ENCODE results near the gene TRIP11. TPM values are rescaled to one million over a fixed set of nuclear protein-coding genes. Genes with fewer than 3 reads are reported as not detected.

Gene TRIP11
- polyA plus RNA-seq, 1 donor from 2014 or later: 8.8 TPM

DNA sequence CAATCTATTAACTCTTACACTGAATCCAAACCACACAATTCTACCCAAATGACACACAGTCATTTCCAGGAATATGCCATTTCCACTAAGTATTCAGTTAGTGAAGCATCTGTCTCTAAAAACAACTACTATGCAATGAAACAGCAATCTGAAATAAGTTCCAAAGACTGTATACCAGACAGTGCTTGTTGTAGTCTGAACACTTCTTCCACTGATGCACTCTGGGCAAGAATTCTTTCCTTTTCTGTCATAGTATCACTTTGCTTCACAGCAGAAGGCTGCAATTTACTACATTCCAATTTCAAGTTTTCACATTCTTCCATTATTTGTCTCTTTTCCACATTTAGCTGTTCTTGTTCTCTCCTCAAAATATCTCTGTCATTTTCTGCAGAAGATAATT is 25.8 kb downstream of the TRIP11 start:
- Histone ChIP-seq H3K27me3 (ENCODE audit: insufficient read depth, low read depth, low read length) (no peaks in the 10 kb centered on the region), H3K36me3 (ENCODE audit: insufficient read depth, low read length) (no peaks in the 10 kb centered on the region), H3K9ac (ENCODE audit: low read length) (no peak overlapping the region), H3K79me2 (replicated peaks; ENCODE audit: insufficient read depth, low read length) (no peaks in the 10 kb centered on the region), H4K20me1 (ENCODE audit: insufficient read depth) (no peaks in the 10 kb centered on the region), H3K4me3 (ENCODE audit: low read length) (no peak overlapping the region), H2AFZ (ENCODE audit: low read depth, low read length) (no peak overlapping the region), H3K9me2 (ENCODE audit: insufficient read depth, low read length) (no peaks in the 10 kb centered on the region), H3K9me3 (ENCODE audit: low read length) (no peaks in the 10 kb centered on the region), H3F3A (ENCODE audit: insufficient read depth, low read length, poor library complexity, severe bottlenecking) (no peaks in the 10 kb centered on the region), H3K4me2 (ENCODE audit: low read length) (no peak overlapping the region), H3K27ac (ENCODE audit: low read length) (no peak overlapping the region)
- no peak for TF ChIP-seq EP300 (conservative IDR thresholded peaks at IDR 0.05; ENCODE audit: poor library complexity, severe bottlenecking)
- no peak for TF ChIP-seq POLR2AphosphoS5 (IDR thresholded peaks at IDR 0.05)
- no peak for TF ChIP-seq EZH2 (IDR thresholded peaks at IDR 0.05; ENCODE audit: borderline replicate concordance, insufficient read depth, low read length, poor library complexity, severe bottlenecking)
- TF ChIP-seq SMC3 (conservative IDR thresholded peaks at IDR 0.05; ENCODE audit: poor library complexity): no peak

DNA sequence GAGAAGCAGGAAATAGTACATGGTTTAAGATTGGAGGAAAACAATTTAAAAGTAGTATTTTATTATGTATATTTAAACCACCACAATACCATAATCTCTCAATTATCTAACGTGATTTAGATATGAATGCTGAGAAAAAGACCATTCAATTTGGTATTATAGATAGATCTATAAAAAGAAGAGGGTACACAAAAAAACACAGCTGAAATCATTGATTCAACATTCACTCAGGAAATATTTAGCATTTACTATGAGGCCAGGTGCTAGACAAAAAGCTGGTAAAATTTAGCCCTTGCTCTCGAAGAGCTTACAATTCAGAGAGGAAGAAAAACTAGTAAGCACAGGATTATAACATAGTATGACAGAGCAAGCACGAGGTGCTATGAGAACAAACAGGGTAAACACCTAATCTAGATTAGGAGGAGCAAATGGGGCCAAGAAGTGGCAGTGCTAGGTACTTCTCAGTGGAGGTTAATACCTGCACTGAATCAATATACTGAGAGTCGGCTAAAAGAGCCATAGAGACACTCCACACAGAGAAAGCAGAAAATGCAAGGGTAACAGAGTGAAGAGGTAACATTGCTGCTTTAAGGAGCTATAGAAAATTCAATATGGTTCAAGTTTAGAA is 27.6 kb downstream of the TRIP11 start:
- Histone ChIP-seq H3F3A (ENCODE audit: insufficient read depth, low read length, poor library complexity, severe bottlenecking) (no peaks in the 10 kb centered on the region), H3K79me2 (replicated peaks; ENCODE audit: insufficient read depth, low read length) (no peaks in the 10 kb centered on the region), H3K9ac (ENCODE audit: low read length) (no peak overlapping the region), H3K36me3 (ENCODE audit: insufficient read depth, low read length) (no peaks in the 10 kb centered on the region), H3K4me3 (ENCODE audit: low read length) (no peak overlapping the region), H2AFZ (ENCODE audit: low read depth, low read length) (no peak overlapping the region), H3K4me2 (ENCODE audit: low read length) (no peak overlapping the region), H3K9me3 (ENCODE audit: low read length) (no peaks in the 10 kb centered on the region), H4K20me1 (ENCODE audit: insufficient read depth) (no peaks in the 10 kb centered on the region), H3K27ac (ENCODE audit: low read length) (no peak overlapping the region), H3K27me3 (ENCODE audit: insufficient read depth, low read depth, low read length) (no peaks in the 10 kb centered on the region), H3K9me2 (ENCODE audit: insufficient read depth, low read length) (no peaks in the 10 kb centered on the region)
- TF ChIP-seq, protein P1, sequence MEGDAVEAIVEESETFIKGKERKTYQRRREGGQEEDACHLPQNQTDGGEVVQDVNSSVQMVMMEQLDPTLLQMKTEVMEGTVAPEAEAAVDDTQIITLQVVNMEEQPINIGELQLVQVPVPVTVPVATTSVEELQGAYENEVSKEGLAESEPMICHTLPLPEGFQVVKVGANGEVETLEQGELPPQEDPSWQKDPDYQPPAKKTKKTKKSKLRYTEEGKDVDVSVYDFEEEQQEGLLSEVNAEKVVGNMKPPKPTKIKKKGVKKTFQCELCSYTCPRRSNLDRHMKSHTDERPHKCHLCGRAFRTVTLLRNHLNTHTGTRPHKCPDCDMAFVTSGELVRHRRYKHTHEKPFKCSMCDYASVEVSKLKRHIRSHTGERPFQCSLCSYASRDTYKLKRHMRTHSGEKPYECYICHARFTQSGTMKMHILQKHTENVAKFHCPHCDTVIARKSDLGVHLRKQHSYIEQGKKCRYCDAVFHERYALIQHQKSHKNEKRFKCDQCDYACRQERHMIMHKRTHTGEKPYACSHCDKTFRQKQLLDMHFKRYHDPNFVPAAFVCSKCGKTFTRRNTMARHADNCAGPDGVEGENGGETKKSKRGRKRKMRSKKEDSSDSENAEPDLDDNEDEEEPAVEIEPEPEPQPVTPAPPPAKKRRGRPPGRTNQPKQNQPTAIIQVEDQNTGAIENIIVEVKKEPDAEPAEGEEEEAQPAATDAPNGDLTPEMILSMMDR (IDR thresholded peaks at IDR 0.05; ENCODE audit: poor library complexity, severe bottlenecking): no peak
- TF ChIP-seq, protein P2, sequence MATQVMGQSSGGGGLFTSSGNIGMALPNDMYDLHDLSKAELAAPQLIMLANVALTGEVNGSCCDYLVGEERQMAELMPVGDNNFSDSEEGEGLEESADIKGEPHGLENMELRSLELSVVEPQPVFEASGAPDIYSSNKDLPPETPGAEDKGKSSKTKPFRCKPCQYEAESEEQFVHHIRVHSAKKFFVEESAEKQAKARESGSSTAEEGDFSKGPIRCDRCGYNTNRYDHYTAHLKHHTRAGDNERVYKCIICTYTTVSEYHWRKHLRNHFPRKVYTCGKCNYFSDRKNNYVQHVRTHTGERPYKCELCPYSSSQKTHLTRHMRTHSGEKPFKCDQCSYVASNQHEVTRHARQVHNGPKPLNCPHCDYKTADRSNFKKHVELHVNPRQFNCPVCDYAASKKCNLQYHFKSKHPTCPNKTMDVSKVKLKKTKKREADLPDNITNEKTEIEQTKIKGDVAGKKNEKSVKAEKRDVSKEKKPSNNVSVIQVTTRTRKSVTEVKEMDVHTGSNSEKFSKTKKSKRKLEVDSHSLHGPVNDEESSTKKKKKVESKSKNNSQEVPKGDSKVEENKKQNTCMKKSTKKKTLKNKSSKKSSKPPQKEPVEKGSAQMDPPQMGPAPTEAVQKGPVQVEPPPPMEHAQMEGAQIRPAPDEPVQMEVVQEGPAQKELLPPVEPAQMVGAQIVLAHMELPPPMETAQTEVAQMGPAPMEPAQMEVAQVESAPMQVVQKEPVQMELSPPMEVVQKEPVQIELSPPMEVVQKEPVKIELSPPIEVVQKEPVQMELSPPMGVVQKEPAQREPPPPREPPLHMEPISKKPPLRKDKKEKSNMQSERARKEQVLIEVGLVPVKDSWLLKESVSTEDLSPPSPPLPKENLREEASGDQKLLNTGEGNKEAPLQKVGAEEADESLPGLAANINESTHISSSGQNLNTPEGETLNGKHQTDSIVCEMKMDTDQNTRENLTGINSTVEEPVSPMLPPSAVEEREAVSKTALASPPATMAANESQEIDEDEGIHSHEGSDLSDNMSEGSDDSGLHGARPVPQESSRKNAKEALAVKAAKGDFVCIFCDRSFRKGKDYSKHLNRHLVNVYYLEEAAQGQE (IDR thresholded peaks at IDR 0.05; ENCODE audit: borderline replicate concordance): no peak
- TF ChIP-seq EP300 (conservative IDR thresholded peaks at IDR 0.05; ENCODE audit: poor library complexity, severe bottlenecking) (no peak), EZH2 (IDR thresholded peaks at IDR 0.05; ENCODE audit: borderline replicate concordance, insufficient read depth, low read length, poor library complexity, severe bottlenecking) (no peak), TAF1 (IDR thresholded peaks at IDR 0.05; ENCODE audit: low read depth) (no peak), POLR2AphosphoS5 (IDR thresholded peaks at IDR 0.05) (no peak)

DNA sequence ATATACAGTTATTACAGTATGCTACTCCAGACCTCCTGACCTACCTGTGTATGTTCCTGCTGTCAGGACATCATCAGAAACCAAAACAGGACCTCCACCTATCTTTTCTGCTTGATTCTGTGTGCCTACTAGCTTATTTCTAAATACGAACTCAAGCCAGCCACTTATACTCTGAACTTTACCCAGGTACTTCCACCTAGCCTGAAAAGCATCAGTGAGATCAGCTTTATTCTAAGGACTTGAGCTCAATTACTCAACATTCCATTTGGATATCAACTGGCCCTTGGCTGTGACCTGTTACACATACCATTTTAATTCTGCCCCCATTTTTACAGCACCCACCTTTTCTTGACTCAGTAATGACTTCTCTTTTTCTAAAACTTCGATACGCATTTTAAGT is 29.2 kb downstream of the TRIP11 start:
- Histone ChIP-seq H3K27ac (ENCODE audit: low read length) (no peak overlapping the region), H3K27me3 (ENCODE audit: insufficient read depth, low read depth, low read length) (no peaks in the 10 kb centered on the region), H3K4me3 (ENCODE audit: low read length) (no peak overlapping the region), H3K9ac (ENCODE audit: low read length) (no peak overlapping the region), H3K4me2 (ENCODE audit: low read length) (no peak overlapping the region), H4K20me1 (ENCODE audit: insufficient read depth) (no peaks in the 10 kb centered on the region), H3K9me2 (ENCODE audit: insufficient read depth, low read length) (no peaks in the 10 kb centered on the region), H3K79me2 (replicated peaks; ENCODE audit: insufficient read depth, low read length) (no peaks in the 10 kb centered on the region), H3F3A (ENCODE audit: insufficient read depth, low read length, poor library complexity, severe bottlenecking) (no peaks in the 10 kb centered on the region), H2AFZ (ENCODE audit: low read depth, low read length) (no peak overlapping the region), H3K9me3 (ENCODE audit: low read length) (no peaks in the 10 kb centered on the region), H3K36me3 (ENCODE audit: insufficient read depth, low read length) (no peaks in the 10 kb centered on the region)
- no peak for TF ChIP-seq EZH2 (IDR thresholded peaks at IDR 0.05; ENCODE audit: borderline replicate concordance, insufficient read depth, low read length, poor library complexity, severe bottlenecking)
- TF ChIP-seq, protein P1 (IDR thresholded peaks at IDR 0.05; ENCODE audit: poor library complexity, severe bottlenecking): no peak
- no peak for TF ChIP-seq TAF1 (IDR thresholded peaks at IDR 0.05; ENCODE audit: low read depth)
- no peak for TF ChIP-seq POLR2AphosphoS5 (IDR thresholded peaks at IDR 0.05)
- TF ChIP-seq EP300 (conservative IDR thresholded peaks at IDR 0.05; ENCODE audit: poor library complexity, severe bottlenecking): no peak
- TF ChIP-seq MXI1 (conservative IDR thresholded peaks at IDR 0.05; ENCODE audit: poor library complexity, severe bottlenecking): no peak
- TF ChIP-seq RAD21 (conservative IDR thresholded peaks at IDR 0.05): no peak
- TF ChIP-seq, protein P2 (IDR thresholded peaks at IDR 0.05; ENCODE audit: borderline replicate concordance): no peak
- TF ChIP-seq SMC3 (conservative IDR thresholded peaks at IDR 0.05; ENCODE audit: poor library complexity): no peak

All from neural cell (in vitro differentiated cells).